Colonic mucosa (tissue), 4 donors: Measurements from ENCODE around the gene SLX1A. TPM values are rescaled to one million over a fixed set of nuclear protein-coding genes. Genes with fewer than 3 reads are reported as not detected.
"Not testable (repeated sequence)": the region's sequence is repeated elsewhere in the genome, so short reads cannot be mapped to it uniquely, and the experiment has no call there.

Experiments used
- DNase-seq: peaks from one replicate; pipeline ENCODE4 v3.0.0-alpha.2; 2020
- H3K27ac ChIP-seq: fragments of 200-600 bp; one replicate; pipeline ENCODE4 v1.8.0; 2021
- H3K27me3 ChIP-seq: fragments of 200-600 bp; one replicate; pipeline ENCODE4 v1.8.0; 2021
- H3K36me3 ChIP-seq: fragments of 200-600 bp; one replicate; pipeline ENCODE4 v1.8.0; 2021
- H3K4me1 ChIP-seq: fragments of 200-600 bp; one replicate; pipeline ENCODE4 v1.8.0; 2021; ENCODE audit warnings: mild to moderate bottlenecking
- H3K4me3 ChIP-seq: fragments of 200-600 bp; one replicate; pipeline ENCODE4 v1.8.0; 2021
- H3K9ac ChIP-seq, 2 donors: one replicate each; pipeline ENCODE4 v1.7.0; 2013; ENCODE audit warnings: control low read depth in 2 of 2, low read depth in 2 of 2, low read length in 2 of 2
- H3K9me3 ChIP-seq: fragments of 200-600 bp; one replicate; pipeline ENCODE4 v1.8.0; 2021
- CTCF ChIP-seq: fragments of 200-600 bp; IDR thresholded peaks from one replicate; pipeline ENCODE4 v1.8.0; 2022; ENCODE audit warnings: antibody characterized with exemption, mild to moderate bottlenecking
- intact Hi-C: fragments of 100-400 bp; cut with DNase I; formaldehyde crosslinking; loops from one replicate; pipeline ENCODE4 v1.14.1; 2022
- total RNA-seq, 2 donors: library from RNA; stranded (reverse); fragmentation: NEBNext Ultra II Directional in 1 of 2; extraction: Animal tissue kit (Norgen Biotek cat#: 25700) in 1 of 2; gene quantifications; one replicate each; pipeline ENCODE4 v1.2.1, GENCODE V29; 2021
- donor health status: healthy.
- donor health status: DM: no; HTN: no; CAD: no.
- donor health status: DM: no; HTN: no; CAD: no.

SLX1A gene
- total RNA-seq, 2 donors from 2014 or later = 70.2 to 114 TPM

GRCh38 chr16:30166202-30166902, 27.3 kb upstream of the SLX1A start:
- Histone ChIP-seq H3K4me3 (no peak overlapping the region), H3K27ac (no peak overlapping the region), H3K27me3 (no peaks in the 10 kb centered on the region), H3K36me3 (no peaks in the 10 kb centered on the region), H3K9ac (no peak overlapping the region), H3K4me1 (no peaks in the 10 kb centered on the region), H3K9me3 (no peaks in the 10 kb centered on the region)
- intact Hi-C loops = no loop called here
- no peak for TF ChIP-seq CTCF
- no peak for DNase-seq

- H3K9ac ChIP-seq, H3K9me3 ChIP-seq, H3K4me3 ChIP-seq, DNase-seq, H3K27me3 ChIP-seq, H3K36me3 ChIP-seq, intact Hi-C loops, H3K4me1 ChIP-seq, H3K27ac ChIP-seq: not testable (repeated sequence)
These were observed 24.9 kb upstream of the SLX1A start for GRCh38 chr16:30168746-30169145.

- H3K27ac ChIP-seq, DNase-seq, H3K36me3 ChIP-seq, H3K9ac ChIP-seq, intact Hi-C loops, H3K27me3 ChIP-seq, H3K9me3 ChIP-seq, H3K4me1 ChIP-seq, H3K4me3 ChIP-seq: not testable (repeated sequence)
These were observed 24.3 kb upstream of the SLX1A start for GRCh38 chr16:30169416-30169815.

- H3K27ac ChIP-seq, H3K4me3 ChIP-seq, H3K36me3 ChIP-seq, H3K4me1 ChIP-seq, H3K9ac ChIP-seq, intact Hi-C loops, H3K27me3 ChIP-seq, DNase-seq, H3K9me3 ChIP-seq: not testable (repeated sequence)
These were observed 23.5 kb upstream of the SLX1A start for GRCh38 chr16:30170145-30170544.

GRCh38 chr16:30173054-30173453, 20.6 kb upstream of the SLX1A start:
- intact Hi-C loops = no loop called here
- TF ChIP-seq CTCF = no peak
- Histone ChIP-seq H3K36me3 (no peaks in the 10 kb centered on the region), H3K4me3 (no peak overlapping the region), H3K9me3 (no peaks in the 10 kb centered on the region), H3K9ac (no peak overlapping the region), H3K27me3 (no peaks in the 10 kb centered on the region), H3K27ac (no peak overlapping the region), H3K4me1 (no peaks in the 10 kb centered on the region)
- no peak for DNase-seq

- H3K4me3 ChIP-seq, intact Hi-C loops, H3K36me3 ChIP-seq, H3K27me3 ChIP-seq, H3K9ac ChIP-seq, H3K4me1 ChIP-seq, H3K27ac ChIP-seq, DNase-seq, H3K9me3 ChIP-seq: not testable (repeated sequence)
These were observed 16.8 kb upstream of the SLX1A start for GRCh38 chr16:30176876-30177275.

- Histone ChIP-seq H3K27ac (no peak overlapping the region), H3K4me3 (no peak overlapping the region), H3K36me3 (no peaks in the 10 kb centered on the region), H3K27me3 (no peaks in the 10 kb centered on the region), H3K4me1 (peaks cover 5% of the 10 kb centered on the region), H3K9me3 (no peaks in the 10 kb centered on the region), H3K9ac (no peak overlapping the region)
- no peak for DNase-seq
- intact Hi-C loops = no loop called here
- no peak for TF ChIP-seq CTCF
These were observed 14.5 kb upstream of the SLX1A start for GRCh38 chr16:30179195-30179594.
